Activated CD4-positive, alpha-beta memory T cell treated with anti-CD3 and anti-CD28 coated beads, Interleukin-2, amount 10 ng/mL, durations not matched to agents 7 days and 5 days (primary cell): Measurements from ENCODE around the gene CHL1. TPM values are rescaled to one million over a fixed set of nuclear protein-coding genes. Genes with fewer than 3 reads are reported as not detected.

Experiments used
- CTCF ChIA-PET: fragments of 350-600 bp; sonication (Branson Sonifier 250); formaldehyde crosslinking; loops from one replicate; lab custom pipeline; 2021; ENCODE audit warnings: antibody characterized with exemption, inconsistent platforms; lab: Charles Lee
- POLR2A ChIA-PET: fragments of 350-600 bp; sonication (Branson Sonifier 250); formaldehyde crosslinking; loops from one replicate; lab custom pipeline; 2021; ENCODE audit warnings: antibody characterized with exemption; lab: Charles Lee
- DNase-seq: peaks from one replicate; pipeline ENCODE4 v3.0.0-alpha.2; 2020
- H3K27ac Mint-ChIP-seq: one replicate; pipeline ENCODE4 v1.8.0; 2021; ENCODE audit warnings: mild to moderate bottlenecking, mixed read lengths
- H3K27me3 Mint-ChIP-seq: one replicate; pipeline ENCODE4 v1.8.0; 2021; ENCODE audit warnings: mixed read lengths
- H3K36me3 Mint-ChIP-seq: one replicate; pipeline ENCODE4 v1.8.0; 2021; ENCODE audit warnings: low read depth, mixed read lengths
- H3K4me1 Mint-ChIP-seq: one replicate; pipeline ENCODE4 v1.8.0; 2021; ENCODE audit warnings: mixed read lengths
- H3K4me3 Mint-ChIP-seq: one replicate; pipeline ENCODE4 v1.8.0; 2021; ENCODE audit warnings: mild to moderate bottlenecking, mixed read lengths
- H3K9me3 Mint-ChIP-seq: one replicate; pipeline ENCODE4 v1.8.0; 2021; ENCODE audit warnings: mixed read lengths
- total RNA-seq, 2 experiments: library from RNA; stranded (reverse); gene quantifications; one replicate each; pipeline ENCODE4 v1.2.3, GENCODE V29; 2021

The CHL1 gene
- total RNA-seq, 2 experiments from 2014 or later, result not detected

DNA sequence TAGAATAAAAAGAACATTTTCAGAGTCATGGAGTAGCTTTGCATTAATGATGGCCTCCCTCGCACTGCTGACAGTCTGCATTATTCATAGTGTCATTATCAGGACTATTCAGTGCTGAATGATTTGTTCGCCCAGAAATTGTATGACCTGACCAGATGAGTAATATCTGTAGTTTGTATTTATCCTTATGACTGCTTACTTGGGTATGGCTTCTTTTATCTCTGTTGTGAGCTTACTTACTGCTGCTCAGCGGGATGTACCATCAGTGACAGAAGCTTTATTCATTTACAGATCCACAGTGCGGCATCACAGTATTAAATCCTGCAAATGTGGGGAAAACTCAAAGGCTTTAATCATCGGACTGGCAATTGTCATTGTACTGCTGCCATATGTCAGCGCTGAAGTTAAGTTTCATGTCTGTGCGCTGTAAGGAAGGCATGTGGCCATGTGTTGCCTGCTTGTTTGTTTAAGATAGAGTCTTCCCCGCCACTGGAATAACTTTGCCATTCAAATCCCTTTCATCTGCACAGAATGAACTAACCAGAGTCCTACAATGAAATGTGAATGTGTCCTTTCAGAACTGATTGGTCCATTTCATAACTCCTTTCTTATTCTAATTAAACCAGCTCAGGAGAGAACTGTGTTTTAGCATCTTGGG is 262.2 kb downstream of the CHL1 start:
- POLR2A ChIA-PET, result no interaction called here

More for the DNA sequence above, 262.2 kb downstream of the CHL1 start:
- Mint-ChIP-seq H3K36me3 (no peaks in the 10 kb centered on the region), H3K4me1 (no peaks in the 10 kb centered on the region), H3K4me3 (no peak overlapping the region), H3K9me3 (no peaks in the 10 kb centered on the region), H3K27ac (no peak overlapping the region), H3K27me3 (no peaks in the 10 kb centered on the region)
- DNase-seq, result no peak
- CTCF ChIA-PET, result no interaction called here
